Measurements from ENCODE around the gene IER2.
"Not testable (repeated sequence)": the region's sequence is repeated elsewhere in the genome, so short reads cannot be mapped to it uniquely, and the experiment has no call there.

The IER2 gene

GRCh38 chr19:13138171-13138915 is 11.9 kb upstream of the IER2 start:
- no peak for DNase-seq (ENCODE audit: low spot score)

GRCh38 chr19:13138916-13139198 is 11.4 kb upstream of the IER2 start:
- DNase-seq (ENCODE audit: low spot score) = no peak

- DNase-seq (ENCODE audit: low spot score) = no peak
Measured at GRCh38 chr19:13139633-13140311, 10.4 kb upstream of the IER2 start.

GRCh38 chr19:13146763-13147563 is 3.2 kb upstream of the IER2 start:
- no peak for DNase-seq (ENCODE audit: low spot score)

GRCh38 chr19:13149173-13149627 is 1.0 kb upstream of the IER2 start:
- DNase-seq (ENCODE audit: low spot score) = not testable (repeated sequence)

GRCh38 chr19:13149628-13150186 is 504 bp upstream of the IER2 start:
- DNase-seq (ENCODE audit: low spot score) = peak; percentile 44

GRCh38 chr19:13150931-13151604 is 857 bp downstream of the IER2 start:
- DNase-seq (ENCODE audit: low spot score) = peak; percentile 29

- DNase-seq (ENCODE audit: low spot score) = peak; percentile 97
Measured at GRCh38 chr19:13151605-13152355, 1.6 kb downstream of the IER2 start.

- DNase-seq (ENCODE audit: low spot score) = no peak
Measured at GRCh38 chr19:13152356-13152973, 2.3 kb downstream of the IER2 start.

GRCh38 chr19:13152974-13153568 is 2.9 kb downstream of the IER2 start:
- DNase-seq (ENCODE audit: low spot score) = peak; percentile 98

GRCh38 chr19:13153569-13154240 is 3.5 kb downstream of the IER2 start:
- DNase-seq (ENCODE audit: low spot score) = no peak

GRCh38 chr19:13154241-13154778 is 4.1 kb downstream of the IER2 start:
- peak; percentile 61 for DNase-seq (ENCODE audit: low spot score)

GRCh38 chr19:13154911-13155471 is 4.8 kb downstream of the IER2 start:
- DNase-seq (ENCODE audit: low spot score) = peak; percentile 68

GRCh38 chr19:13155472-13156359 is 5.5 kb downstream of the IER2 start:
- peak; percentile 72 for DNase-seq (ENCODE audit: low spot score)

- DNase-seq (ENCODE audit: low spot score) = no peak
Measured at GRCh38 chr19:13159713-13160112, 9.5 kb downstream of the IER2 start.

- no peak for DNase-seq (ENCODE audit: low spot score)
Measured at GRCh38 chr19:13160557-13160956, 10.3 kb downstream of the IER2 start.

GRCh38 chr19:13162724-13163608 is 12.8 kb downstream of the IER2 start:
- DNase-seq (ENCODE audit: low spot score) = peak; percentile 96
